GM12801 (cell line): ENCODE data around the gene SAC3D1.

Experiments used
- CTCF ChIP-seq: IDR thresholded peaks from one replicate; pipeline ENCODE4 v1.5.1; 2011; ENCODE audit warnings: control low read depth; ENCODE audit not compliant: insufficient read length; ENCODE audit errors: extremely low read depth

The SAC3D1 gene

GRCh38 chr11:65057526-65057925 is 16.5 kb downstream of the SAC3D1 start:
- no peak for TF ChIP-seq CTCF

GRCh38 chr11:65058012-65058411 is 17.0 kb downstream of the SAC3D1 start:
- TF ChIP-seq CTCF: no peak

- TF ChIP-seq CTCF: no peak
Measured at GRCh38 chr11:65058419-65059054, 17.5 kb downstream of the SAC3D1 start, which contains the start of gene NAALADL1. Gene NAALADL1 (minus strand): TSS chr11:65058553. CDS start chr11:65058521, 32 bp downstream.

GRCh38 chr11:65059523-65059922 is 18.5 kb downstream of the SAC3D1 start:
- TF ChIP-seq CTCF: no peak

GRCh38 chr11:65059959-65060824 is 19.2 kb downstream of the SAC3D1 start:
- TF ChIP-seq CTCF: no peak

- no peak for TF ChIP-seq CTCF
Measured at GRCh38 chr11:65060913-65061408, 20.0 kb downstream of the SAC3D1 start.

- no peak for TF ChIP-seq CTCF
Measured at GRCh38 chr11:65063532-65063931, 22.5 kb downstream of the SAC3D1 start.
